Endothelial cell of umbilical vein (primary cell): ENCODE results near the gene LTBP1. TPM values are rescaled to one million over a fixed set of nuclear protein-coding genes. Genes with fewer than 3 reads are reported as not detected.

Experiments
- BruUV-seq: library from RNA; stranded (reverse); fragments of 400-500 nt; replicated peaks from 2 replicates; lab custom pipeline; 2021; lab: Mats Ljungman, UMichigan
- CTCF ChIA-PET: fragments of 300-600, 350-600 bp; sonication (Branson Sonifier 250); formaldehyde crosslinking; loops from one replicate; lab custom pipeline; 2021; ENCODE audit warnings: antibody characterized with exemption, inconsistent platforms; lab: Charles Lee
- POLR2A ChIA-PET: fragments of 300-600, 350-600 bp; sonication (Branson Sonifier 250); formaldehyde crosslinking; loops from one replicate; lab custom pipeline; 2021; ENCODE audit warnings: antibody characterized with exemption, inconsistent platforms; lab: Charles Lee
- DNase-seq: peaks from one replicate; pipeline ENCODE4 v3.0.0-alpha.2; 2011; ENCODE audit warnings: low read depth, low spot score
- FAIRE-seq: peaks from 2 replicates; lab custom pipeline; 2011; peaks lifted over from hg19 to GRCh38; lab: Jason Lieb, UNC
- H2AFZ ChIP-seq: 2 replicates; pipeline ENCODE4 v1.6.0; 2012; ENCODE audit warnings: low read depth, low read length, control low read depth, inconsistent platforms
- H3K27ac ChIP-seq: 2 replicates; pipeline ENCODE4 v1.5.1; 2011; ENCODE audit warnings: low read depth, mild to moderate bottlenecking, control low read depth, low read length, moderate library complexity; ENCODE audit not compliant: insufficient read depth
- H3K27me3 ChIP-seq, 2 experiments: 2 replicates each; pipeline versions ENCODE4 v1.6.0 to v1.6.1; 2011; ENCODE audit warnings: low read length in 2 of 2, mixed read lengths in 1 of 2; ENCODE audit not compliant: control insufficient read depth in 2 of 2, insufficient read depth in 2 of 2
- H3K36me3 ChIP-seq, 2 experiments: 2 replicates in 1 of 2; 3 replicates in 1 of 2; pipeline ENCODE4 v1.5.1; 2011; ENCODE audit warnings: low read length in 2 of 2, mild to moderate bottlenecking in 1 of 2, moderate library complexity in 1 of 2; ENCODE audit not compliant: control insufficient read depth in 2 of 2, insufficient read depth in 2 of 2; ENCODE audit errors: extremely low read depth in 1 of 2
- H3K4me1 ChIP-seq: 3 replicates; pipeline ENCODE4 v1.5.1; 2011; ENCODE audit warnings: mild to moderate bottlenecking, low read length; ENCODE audit not compliant: control insufficient read depth, insufficient read depth; ENCODE audit errors: extremely low read depth
- H3K4me2 ChIP-seq: 2 replicates; pipeline ENCODE4 v1.6.1; 2011; ENCODE audit warnings: low read length, control low read depth, mixed read lengths; ENCODE audit not compliant: insufficient read depth
- H3K4me3 ChIP-seq, 3 experiments: fragments of 200-600 bp in 1 of 3; sonication (generic), shearing (Covaris generic) in 1 of 3; replicated peaks in 1 of 3; 2 replicates each; pipeline ENCODE4 v1.5.1; 2011 to 2016; ENCODE audit warnings: control low read depth in 3 of 3, low read length in 3 of 3, mild to moderate bottlenecking in 2 of 3, inconsistent platforms in 1 of 3, low read depth in 1 of 3, moderate library complexity in 1 of 3; ENCODE audit not compliant: insufficient read depth in 1 of 3
- H3K79me2 ChIP-seq: 2 replicates; pipeline ENCODE4 v1.6.0; 2012; ENCODE audit warnings: low read length, inconsistent platforms; ENCODE audit not compliant: control insufficient read depth, insufficient read depth
- H3K9ac ChIP-seq: replicated peaks from 2 replicates; pipeline ENCODE3; 2011; ENCODE audit warnings: low read length, control low read depth; ENCODE audit not compliant: insufficient read depth; ENCODE audit errors: extremely low read depth
- H3K9me1 ChIP-seq: replicated peaks from 3 replicates; pipeline ENCODE4 v1.6.0; 2011; ENCODE audit warnings: mild to moderate bottlenecking, low read length; ENCODE audit not compliant: control insufficient read depth, insufficient read depth; ENCODE audit errors: extremely low read depth
- H3K9me3 ChIP-seq: replicated peaks from 2 replicates; pipeline ENCODE4 v1.5.1; 2012; ENCODE audit warnings: low read length, inconsistent platforms; ENCODE audit not compliant: control insufficient read depth, insufficient read depth
- H4K20me1 ChIP-seq: replicated peaks from 2 replicates; pipeline ENCODE3; 2011; ENCODE audit warnings: mild to moderate bottlenecking, low read length; ENCODE audit not compliant: control insufficient read depth, insufficient read depth; ENCODE audit errors: extremely low read depth
- EZH2 ChIP-seq: IDR thresholded peaks from 2 replicates; pipeline ENCODE4 v1.6.1; 2012; ENCODE audit warnings: borderline replicate concordance, low read depth, mild to moderate bottlenecking, moderate library complexity, low read length, inconsistent platforms; ENCODE audit not compliant: severe bottlenecking
- FOS ChIP-seq: IDR thresholded peaks from 2 replicates; pipeline ENCODE4 v1.6.1; 2011; ENCODE audit warnings: mild to moderate bottlenecking, low read length, moderate library complexity, borderline replicate concordance; ENCODE audit not compliant: insufficient read depth
- GATA2 ChIP-seq: IDR thresholded peaks from 2 replicates; pipeline ENCODE4 v1.7.0; 2011; ENCODE audit warnings: low read depth, mild to moderate bottlenecking, moderate library complexity, mixed read lengths, low read length; ENCODE audit not compliant: insufficient read length, insufficient read depth
- JUN ChIP-seq: IDR thresholded peaks from 2 replicates; pipeline ENCODE4 v1.6.1; 2011; ENCODE audit warnings: borderline replicate concordance, low read depth; ENCODE audit not compliant: insufficient read length, insufficient read depth
- MAX ChIP-seq: IDR thresholded peaks from 2 replicates; pipeline ENCODE4 v1.6.1; 2011; ENCODE audit not compliant: insufficient read depth, insufficient read length
- MYC ChIP-seq: IDR thresholded peaks from one replicate; pipeline ENCODE4 v1.6.1; 2011; ENCODE audit warnings: mild to moderate bottlenecking, low read depth, low read length
- POLR2A ChIP-seq: IDR thresholded peaks from 2 replicates; pipeline ENCODE4 v1.6.1; 2012; ENCODE audit warnings: low read depth, mild to moderate bottlenecking, control low read depth, low read length
- POLR2AphosphoS5 ChIP-seq: IDR thresholded peaks from 2 replicates; pipeline ENCODE4 v1.6.1; 2012; ENCODE audit warnings: low read depth, mild to moderate bottlenecking, control low read depth, low read length, moderate library complexity; ENCODE audit not compliant: insufficient read depth
- dilution Hi-C: fragments of 300-500 bp; cut with MboI; formaldehyde crosslinking; loops from one replicate; pipeline ENCODE4 v1.15.0; 2019; ENCODE audit warnings: low sequenced_read_pairs; ENCODE audit not compliant: extremely low pct_ligation_motif_present
- intact Hi-C: fragments of 100-400 bp; cut with micrococcal nuclease; formaldehyde crosslinking; loops from one replicate; pipeline ENCODE4 v1.10.0; 2022
- microRNA-seq: library from miRNA; unstranded; fragments of <30 nt; microRNA quantifications from one replicate; pipeline ENCODE4 v1.2.0, GENCODE V29; 2021; ENCODE audit warnings: borderline number of aligned reads, borderline replicate concordance
- polyA plus RNA-seq, 4 experiments: library from polyadenylated mRNA; depleted of rRNA in 3 of 4; stranded (reverse) in 3 of 4; unstranded in 1 of 4; fragments of >200 nt; gene quantifications; 2 replicates each; pipeline versions ENCODE4 v1.2.1 to v1.2.3, GENCODE V29; 2011 to 2012; ENCODE audit warnings: missing spikeins in 1 of 4
- small RNA-seq: library from RNA; depleted of rRNA; stranded (forward); fragments of <200 nt; gene quantifications from one replicate; pipeline ENCODE3, GENCODE V24; 2012; ENCODE audit warnings: low replicate concordance, low read depth; ENCODE audit not compliant: insufficient read depth, insufficient read length
- total RNA-seq: library from RNA; stranded (reverse); gene quantifications from 2 replicates; pipeline ENCODE4 v1.2.3, GENCODE V29; 2021
- TF ChIP-seq, protein P1 (sequence below), 2 donors: IDR thresholded peaks; 1 replicate in 1 of 2; 2 replicates in 1 of 2; pipeline ENCODE4 v1.5.1; 2011; ENCODE audit warnings: low read length in 2 of 2, mild to moderate bottlenecking in 2 of 2, moderate library complexity in 2 of 2, control low read depth in 1 of 2, inconsistent platforms in 1 of 2, low read depth in 1 of 2; ENCODE audit not compliant: insufficient read depth in 1 of 2; ENCODE audit errors: extremely low read depth in 1 of 2

LTBP1 gene
- total and polyA plus RNA-seq, 2 donors (not counting 3 experiments of a cell fraction or from before 2014, with no cell fraction given) = 57.4 to 68.2 TPM

DNA sequence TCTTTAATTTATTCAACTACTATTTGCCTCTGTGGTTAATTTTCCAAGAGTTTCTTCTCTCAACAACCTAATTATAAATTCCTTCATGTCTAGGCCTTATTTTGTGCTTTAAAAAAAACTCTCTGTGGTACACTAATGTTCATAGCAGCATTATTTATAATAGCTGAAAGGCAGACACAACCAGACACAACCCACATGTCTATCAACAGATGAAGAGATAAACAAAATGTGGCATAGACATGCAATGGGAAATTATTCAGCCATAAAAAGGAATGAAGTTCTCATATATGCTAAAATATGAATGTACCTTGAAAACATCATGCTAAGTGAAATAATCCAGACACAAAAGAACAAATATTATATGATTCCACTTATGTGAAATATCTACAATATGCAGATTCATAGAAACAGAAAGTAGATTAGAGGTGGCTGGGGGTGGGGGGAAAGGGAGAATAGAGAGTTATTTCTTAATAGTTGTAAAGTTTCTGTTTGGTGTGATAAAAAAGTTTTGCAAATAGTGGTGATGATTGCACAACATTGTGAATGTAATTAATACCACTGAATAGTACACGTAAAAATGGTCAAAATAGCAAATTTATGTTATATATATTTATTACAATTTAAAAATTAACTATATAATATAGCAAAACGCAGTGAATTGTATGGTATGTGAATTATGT is 501.6 kb downstream of the LTBP1 start:
- H3K27ac ChIP-seq = no peak overlapping the region
- DNase-seq (no peak), FAIRE-seq (no peak)
- H3K27me3 ChIP-seq = no peaks in the 10 kb centered on the region
- dilution Hi-C loops = no loop called here
- peaks cover 1% of the 10 kb centered on the region for H3K4me1 ChIP-seq
- H3K36me3 ChIP-seq = no peaks in the 10 kb centered on the region
- no peak overlapping the region for H3K9ac ChIP-seq
- ChIA-PET CTCF (no interaction called here), POLR2A (no interaction called here)
- no peaks in the 10 kb centered on the region for H3K79me2 ChIP-seq
- H3K9me1 ChIP-seq = no peaks in the 10 kb centered on the region
- no TSS peak for BruUV-seq
- H3K9me3 ChIP-seq = no peaks in the 10 kb centered on the region
- H3K4me3 ChIP-seq = no peak overlapping the region
- no peak overlapping the region for H3K4me2 ChIP-seq
- H4K20me1 ChIP-seq = no peaks in the 10 kb centered on the region
- intact Hi-C loops = no loop called here
- TF ChIP-seq JUN = no peak
- TF ChIP-seq POLR2AphosphoS5 = no peak
- TF ChIP-seq POLR2A = no peak
- no peak for TF ChIP-seq FOS
- TF ChIP-seq MAX = no peak
- TF ChIP-seq, protein P1, sequence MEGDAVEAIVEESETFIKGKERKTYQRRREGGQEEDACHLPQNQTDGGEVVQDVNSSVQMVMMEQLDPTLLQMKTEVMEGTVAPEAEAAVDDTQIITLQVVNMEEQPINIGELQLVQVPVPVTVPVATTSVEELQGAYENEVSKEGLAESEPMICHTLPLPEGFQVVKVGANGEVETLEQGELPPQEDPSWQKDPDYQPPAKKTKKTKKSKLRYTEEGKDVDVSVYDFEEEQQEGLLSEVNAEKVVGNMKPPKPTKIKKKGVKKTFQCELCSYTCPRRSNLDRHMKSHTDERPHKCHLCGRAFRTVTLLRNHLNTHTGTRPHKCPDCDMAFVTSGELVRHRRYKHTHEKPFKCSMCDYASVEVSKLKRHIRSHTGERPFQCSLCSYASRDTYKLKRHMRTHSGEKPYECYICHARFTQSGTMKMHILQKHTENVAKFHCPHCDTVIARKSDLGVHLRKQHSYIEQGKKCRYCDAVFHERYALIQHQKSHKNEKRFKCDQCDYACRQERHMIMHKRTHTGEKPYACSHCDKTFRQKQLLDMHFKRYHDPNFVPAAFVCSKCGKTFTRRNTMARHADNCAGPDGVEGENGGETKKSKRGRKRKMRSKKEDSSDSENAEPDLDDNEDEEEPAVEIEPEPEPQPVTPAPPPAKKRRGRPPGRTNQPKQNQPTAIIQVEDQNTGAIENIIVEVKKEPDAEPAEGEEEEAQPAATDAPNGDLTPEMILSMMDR (IDR thresholded peaks at IDR 0.05; ENCODE audit: extremely low read depth in 1 of 2, insufficient read depth in 1 of 2, low read depth in 1 of 2, low read length in 2 of 2) = no peak
- no peak for TF ChIP-seq MYC
- TF ChIP-seq GATA2 = no peak
- TF ChIP-seq EZH2 = no peak
- no peak overlapping the region for H2AFZ ChIP-seq

Small RNAs within 50 kb of the gene (microRNA-seq; reads per million reads assigned to microRNA genes)
- gene MIR4430 = not detected

Small RNAs within 50 kb of the gene (small RNA-seq; reads per million reads assigned to genes)
- gene RF00019 = not detected
- gene RNA5SP91 = not detected
- gene RNA5SP92 = not detected
